Thoracic aorta endothelial cell (primary cell): ENCODE measurements around the gene CLEC3B. TPM values are rescaled to one million over a fixed set of nuclear protein-coding genes. Genes with fewer than 3 reads are reported as not detected.

Experiments used
- small RNA-seq: library from RNA; depleted of rRNA; stranded (forward); fragments of <200 nt; gene quantifications from one replicate; pipeline ENCODE3, GENCODE V24; 2012
- total RNA-seq: library from RNA; depleted of rRNA; stranded (reverse); fragments of >200 nt; gene quantifications from 2 replicates; pipeline ENCODE4 v1.2.3, GENCODE V29; 2012

CLEC3B gene
- not detected in 2 replicates for total RNA-seq

GRCh38 chr3:45026038-45026437 is at the start of gene CLEC3B:
CLEC3B (plus strand) TSS chr3:45026303; CDS start chr3:45026363, 60 bp downstream.

Small RNA genes lying within 50 kb of the gene (small RNA-seq; reads per million reads assigned to genes)
- gene RNU5B-3P, result not detected

Other genes with a start within 250 kb of the CLEC3B start
- 7.2 and 8.1 TPM in 2 replicates for gene TMEM42, start 164.4 kb upstream of the CLEC3B start, total RNA-seq
- gene TGM4, start 151.7 kb upstream of the CLEC3B start, total RNA-seq, result 0.07 and 0.13 TPM in 2 replicates
- 70.1 and 79.8 TPM in 2 replicates for gene ZDHHC3, start 50.1 kb upstream of the CLEC3B start, total RNA-seq
- gene EXOSC7, start 50.1 kb upstream of the CLEC3B start, total RNA-seq, result 42.5 and 44.8 TPM in 2 replicates
- 14.1 and 19.2 TPM in 2 replicates for gene CDCP1, start 120.1 kb downstream of the CLEC3B start, total RNA-seq
- 5.3 and 8.8 TPM in 2 replicates for gene TMEM158, start 200.0 kb downstream of the CLEC3B start, total RNA-seq